Measurements from ENCODE around the gene DNAJB1.

- TF ChIP-seq CHD4 (IDR thresholded peaks at IDR 0.05) (no peak), STAT1 (conservative IDR thresholded peaks at IDR 0.05) (no peak), CTCF (IDR thresholded peaks at IDR 0.05 in 2 of 3, conservative IDR thresholded peaks at IDR 0.05 in 1 of 3; ENCODE audit: control insufficient read depth in 2 of 3, extremely low read depth in 1 of 3, insufficient read depth in 1 of 3, low read depth in 3 of 3, low read length in 3 of 3) (no peak), KDM1A (IDR thresholded peaks at IDR 0.05; ENCODE audit: borderline replicate concordance) (no peak), NFYB (IDR thresholded peaks at IDR 0.05; ENCODE audit: insufficient read depth, low read depth, low read length) (no peak), TAF1 (IDR thresholded peaks at IDR 0.05; ENCODE audit: borderline replicate concordance, low read depth, low read length) (no peak), JUND (IDR thresholded peaks at IDR 0.05; ENCODE audit: low read depth, low read length) (no peak), POLR2A (IDR thresholded peaks at IDR 0.05; ENCODE audit: low read depth, low read length) (no peak), NFIC (IDR thresholded peaks at IDR 0.05; ENCODE audit: low read depth, low read length) (no peak), MAX (IDR thresholded peaks at IDR 0.05; ENCODE audit: low read depth, low read length) (no peak), E2F4 (IDR thresholded peaks at IDR 0.05; ENCODE audit: low read depth, low read length) (no peak), ESRRA (IDR thresholded peaks at IDR 0.05; ENCODE audit: low read length) (no peak), NR2C2 (IDR thresholded peaks at IDR 0.05; ENCODE audit: borderline replicate concordance, control insufficient read depth, insufficient read length, low read depth) (no peak)
Observed at GRCh38 chr19:14515501-14516047, 2.6 kb downstream of the DNAJB1 start.
